ENCODE data around the gene FPR3. TPM values are rescaled to one million over a fixed set of nuclear protein-coding genes. Genes with fewer than 3 reads are reported as not detected.

FPR3 gene
- total RNA-seq, 1 experiment from 2014 or later: not detected

GRCh38 chr19:51784922-51785690 lies 9.9 kb upstream of the FPR3 start:
- DNase-seq: no peak
- Histone ChIP-seq H3K4me2 (ENCODE audit: insufficient read depth, insufficient read length, low read length) (no peak overlapping the region), H3K27ac (ENCODE audit: insufficient read length, low read depth, low read length) (no peak overlapping the region)

More at GRCh38 chr19:51784922-51785690, 9.9 kb upstream of the FPR3 start:
- WGBS (ENCODE audit: extremely low coverage, insufficient read length, low lambda C conversion rate): no CpG with 5 or more reads among the region's 6 CpGs
- Histone ChIP-seq H4K91ac (ENCODE audit: insufficient read length, low read depth, low read length) (no peak overlapping the region), H3K23ac (ENCODE audit: insufficient read length, low read depth, low read length) (no peak overlapping the region), H3K9me3 (ENCODE audit: control insufficient read depth, low read depth, low read length) (no peaks in the 10 kb centered on the region), H3T11ph (ENCODE audit: low read length) (no peak overlapping the region), H3K27me3 (ENCODE audit: insufficient read depth, low read length) (no peaks in the 10 kb centered on the region), H3K4ac (ENCODE audit: low read depth, low read length) (no peak overlapping the region), H2AFZ (ENCODE audit: low read length) (no peak overlapping the region), H4K5ac (ENCODE audit: insufficient read length, low read depth, low read length) (no peak overlapping the region), H3K14ac (ENCODE audit: insufficient read depth, low read length) (no peak overlapping the region), H2BK20ac (ENCODE audit: low read depth, low read length, poor library complexity, severe bottlenecking) (no peak overlapping the region), H3K4me1 (ENCODE audit: insufficient read depth, low read length) (no peaks in the 10 kb centered on the region), H2AK5ac (ENCODE audit: insufficient read length, low read length) (no peak overlapping the region), H3K18ac (ENCODE audit: insufficient read length, low read depth, low read length) (no peak overlapping the region), H2BK5ac (ENCODE audit: insufficient read length, low read length) (no peak overlapping the region), H3K23me2 (ENCODE audit: insufficient read length, low read depth, low read length, poor library complexity, severe bottlenecking) (no peaks in the 10 kb centered on the region), H2BK120ac (ENCODE audit: low read depth, low read length, poor library complexity, severe bottlenecking) (no peak overlapping the region), H3K9ac (ENCODE audit: extremely low read depth, insufficient read length, low read length) (no peak overlapping the region), H2BK15ac (ENCODE audit: low read depth, low read length) (no peak overlapping the region), H4K20me1 (ENCODE audit: control insufficient read depth, insufficient read depth, insufficient read length) (no peaks in the 10 kb centered on the region), H3K56ac (ENCODE audit: insufficient read length, low read depth, low read length) (no peak overlapping the region), H2BK12ac (ENCODE audit: insufficient read length, low read depth, low read length) (no peak overlapping the region), H4K8ac (replicated peaks; ENCODE audit: insufficient read length, low read depth, low read length) (no peak overlapping the region), H3K79me2 (ENCODE audit: insufficient read depth, low read length) (no peaks in the 10 kb centered on the region), H3K79me1 (ENCODE audit: insufficient read depth, low read depth, low read length, poor library complexity, severe bottlenecking) (no peaks in the 10 kb centered on the region)
- H3K4me3 Mint-ChIP-seq: no peak overlapping the region
- H3K9me3 Mint-ChIP-seq: peaks cover 18 to 49% of the 10 kb centered on the region in 2 experiments
- no peaks in the 10 kb centered on the region for H3K36me3 Mint-ChIP-seq (ENCODE audit: insufficient read depth in 1 of 3, low read depth in 3 of 3)
- H3K4me1 Mint-ChIP-seq: no peaks in the 10 kb centered on the region
- no peak for TF ChIP-seq CTCF (conservative IDR thresholded peaks at IDR 0.05)
- no peak overlapping the region for H3K27ac Mint-ChIP-seq
- H3K27me3 Mint-ChIP-seq (ENCODE audit: low read depth): peaks cover 23% of the 10 kb centered on the region

Measured in H9 (cell line).